ENCODE measurements around the gene FADS1. TPM values are rescaled to one million over a fixed set of nuclear protein-coding genes. Genes with fewer than 3 reads are reported as not detected.
A peak's percentile ranks its signal among the peaks of the same experiment; 100 is the strongest.

The FADS1 gene
- total and polyA plus RNA-seq, 2 donors (not counting 3 experiments of a cell fraction or from before 2014, with no cell fraction given): 110 to 121 TPM

DNA sequence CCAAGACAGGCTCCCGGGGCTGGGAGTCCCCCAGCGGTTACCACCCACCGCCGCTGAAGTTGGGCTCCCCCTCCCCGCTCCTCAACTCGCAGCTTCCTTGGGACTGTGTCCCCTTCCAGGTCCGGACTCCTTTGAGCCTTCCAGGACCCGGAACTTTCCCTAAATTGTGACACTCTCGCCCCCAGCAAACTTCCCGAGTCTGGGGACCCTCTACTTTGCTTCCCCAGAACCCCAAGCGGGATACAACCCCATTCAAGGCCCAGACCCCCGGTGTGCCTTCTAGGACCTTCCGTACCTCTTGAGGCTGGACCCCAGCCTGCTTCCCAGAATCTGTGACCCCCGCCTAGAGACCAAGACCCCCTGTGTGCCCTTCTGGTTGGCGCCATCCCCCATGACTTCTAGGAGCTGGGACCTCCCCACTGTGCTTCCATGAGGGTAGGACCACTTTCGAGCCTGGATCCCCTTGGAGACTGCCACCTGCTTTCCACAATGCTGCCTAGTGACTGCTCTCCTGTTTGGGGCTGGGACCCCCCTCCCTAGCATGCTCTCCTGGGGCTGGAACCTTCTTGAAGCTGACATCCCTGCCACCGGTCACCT, 63.8 kb downstream of the FADS1 start:
- no peaks in the 10 kb centered on the region for H3K27me3 ChIP-seq (ENCODE audit: control insufficient read depth in 2 of 2, insufficient read depth in 2 of 2, low read length in 2 of 2)
- peaks cover 12% of the 10 kb centered on the region for H3K4me1 ChIP-seq (ENCODE audit: control insufficient read depth, extremely low read depth, insufficient read depth, low read length)
- no peaks in the 10 kb centered on the region for H3K36me3 ChIP-seq (ENCODE audit: control insufficient read depth in 2 of 2, extremely low read depth in 1 of 2, insufficient read depth in 2 of 2, low read length in 2 of 2)
- no peak for TF ChIP-seq EZH2 (IDR thresholded peaks at IDR 0.05; ENCODE audit: borderline replicate concordance, low read depth, low read length, severe bottlenecking)
- TF ChIP-seq JUN (IDR thresholded peaks at IDR 0.05; ENCODE audit: borderline replicate concordance, insufficient read depth, insufficient read length, low read depth): no peak
- TF ChIP-seq GATA2 (IDR thresholded peaks at IDR 0.05; ENCODE audit: insufficient read depth, insufficient read length, low read depth, low read length): no peak
- TF ChIP-seq POLR2A (IDR thresholded peaks at IDR 0.05; ENCODE audit: low read depth, low read length): no peak
- TF ChIP-seq, protein P1, sequence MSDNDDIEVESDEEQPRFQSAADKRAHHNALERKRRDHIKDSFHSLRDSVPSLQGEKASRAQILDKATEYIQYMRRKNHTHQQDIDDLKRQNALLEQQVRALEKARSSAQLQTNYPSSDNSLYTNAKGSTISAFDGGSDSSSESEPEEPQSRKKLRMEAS (IDR thresholded peaks at IDR 0.05; ENCODE audit: insufficient read depth, insufficient read length): no peak
- TF ChIP-seq MYC (IDR thresholded peaks at IDR 0.05; ENCODE audit: low read depth, low read length): no peak
- TF ChIP-seq POLR2AphosphoS5 (IDR thresholded peaks at IDR 0.05; ENCODE audit: insufficient read depth, low read depth, low read length): no peak
- TF ChIP-seq, protein P2, sequence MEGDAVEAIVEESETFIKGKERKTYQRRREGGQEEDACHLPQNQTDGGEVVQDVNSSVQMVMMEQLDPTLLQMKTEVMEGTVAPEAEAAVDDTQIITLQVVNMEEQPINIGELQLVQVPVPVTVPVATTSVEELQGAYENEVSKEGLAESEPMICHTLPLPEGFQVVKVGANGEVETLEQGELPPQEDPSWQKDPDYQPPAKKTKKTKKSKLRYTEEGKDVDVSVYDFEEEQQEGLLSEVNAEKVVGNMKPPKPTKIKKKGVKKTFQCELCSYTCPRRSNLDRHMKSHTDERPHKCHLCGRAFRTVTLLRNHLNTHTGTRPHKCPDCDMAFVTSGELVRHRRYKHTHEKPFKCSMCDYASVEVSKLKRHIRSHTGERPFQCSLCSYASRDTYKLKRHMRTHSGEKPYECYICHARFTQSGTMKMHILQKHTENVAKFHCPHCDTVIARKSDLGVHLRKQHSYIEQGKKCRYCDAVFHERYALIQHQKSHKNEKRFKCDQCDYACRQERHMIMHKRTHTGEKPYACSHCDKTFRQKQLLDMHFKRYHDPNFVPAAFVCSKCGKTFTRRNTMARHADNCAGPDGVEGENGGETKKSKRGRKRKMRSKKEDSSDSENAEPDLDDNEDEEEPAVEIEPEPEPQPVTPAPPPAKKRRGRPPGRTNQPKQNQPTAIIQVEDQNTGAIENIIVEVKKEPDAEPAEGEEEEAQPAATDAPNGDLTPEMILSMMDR (IDR thresholded peaks at IDR 0.05; ENCODE audit: extremely low read depth in 1 of 2, insufficient read depth in 1 of 2, low read depth in 1 of 2, low read length in 2 of 2): no peak
- TF ChIP-seq FOS (IDR thresholded peaks at IDR 0.05; ENCODE audit: borderline replicate concordance, insufficient read depth, low read length): no peak
- H3K9ac ChIP-seq (replicated peaks; ENCODE audit: extremely low read depth, insufficient read depth, low read length): no peak overlapping the region
- FAIRE-seq: no peak
- H3K79me2 ChIP-seq (ENCODE audit: control insufficient read depth, insufficient read depth, low read length): no peaks in the 10 kb centered on the region
- no peak for DNase-seq (ENCODE audit: low read depth, low spot score)
- H2AFZ ChIP-seq (ENCODE audit: low read depth, low read length): peak overlapping the region; percentile 82
- intact Hi-C loops (cut with micrococcal nuclease): loop anchor here (1.0 kb wide), 1 partner anchor 23 kb away; no protein-coding TSS in a partner anchor
- BruUV-seq (replicated peaks): no TSS peak
- H4K20me1 ChIP-seq (replicated peaks; ENCODE audit: control insufficient read depth, extremely low read depth, insufficient read depth, low read length): no peaks in the 10 kb centered on the region
- H3K27ac ChIP-seq (ENCODE audit: insufficient read depth, low read depth, low read length): no peak overlapping the region
- dilution Hi-C loops (cut with MboI; ENCODE audit: extremely low pct_ligation_motif_present, low sequenced_read_pairs): no loop called here
- H3K9me3 ChIP-seq (replicated peaks; ENCODE audit: control insufficient read depth, insufficient read depth, low read length): no peaks in the 10 kb centered on the region
- H3K4me3 ChIP-seq (replicated peaks in 1 of 3; ENCODE audit: insufficient read depth in 1 of 3, low read depth in 1 of 3, low read length in 3 of 3): peak overlapping the region; percentile 9 to 41 (median 34)
- H3K4me2 ChIP-seq (ENCODE audit: insufficient read depth, low read length): peak overlapping the region; percentile 45
- ChIA-PET POLR2A (no interaction called here), CTCF (interaction anchor here (0.8 to 1.9 kb wide), 6 partner anchors 19 to 194 kb away, joined by 3 to 7 read pairs (median 4); no protein-coding TSS in a partner anchor)
- no peaks in the 10 kb centered on the region for H3K9me1 ChIP-seq (replicated peaks; ENCODE audit: control insufficient read depth, extremely low read depth, insufficient read depth, low read length)

Data from endothelial cell of umbilical vein (primary cell).